Caco-2 (cell line): ENCODE data around the gene TPRG1. TPM values are rescaled to one million over a fixed set of nuclear protein-coding genes. Genes with fewer than 3 reads are reported as not detected.

Experiments
- BruUV-seq: library from RNA; stranded (reverse); fragments of 400-500 nt; replicated peaks from 2 replicates; lab custom pipeline; 2021; lab: Mats Ljungman, UMichigan
- CTCF ChIA-PET: fragments of 300-600 bp; sonication (Branson Sonifier 250); formaldehyde crosslinking; loops from one replicate; lab custom pipeline; 2022; ENCODE audit warnings: antibody characterized with exemption; lab: Charles Lee
- POLR2A ChIA-PET: fragments of 300-600 bp; sonication (Branson Sonifier 250); formaldehyde crosslinking; loops from one replicate; lab custom pipeline; 2022; ENCODE audit warnings: antibody characterized with exemption; lab: Charles Lee
- DNase-seq, 2 experiments: peaks; one replicate each; pipeline versions ENCODE4 v3.0.0 to v3.0.0-alpha.2; 2020 to 2022
- H3K27me3 ChIP-seq: replicated peaks from 2 replicates; pipeline ENCODE4 v1.6.0; 2011; ENCODE audit warnings: low read length; ENCODE audit not compliant: control insufficient read depth, insufficient read depth
- H3K36me3 ChIP-seq: 2 replicates; pipeline ENCODE4 v1.5.1; 2011; ENCODE audit warnings: low read length; ENCODE audit not compliant: control insufficient read depth, insufficient read depth
- H3K4me1 ChIP-seq: fragments of 250-450 bp; sonication (Bioruptor Pico); 2 replicates; pipeline ENCODE4 v1.5.1; 2020; ENCODE audit warnings: mild to moderate bottlenecking
- H3K4me3 ChIP-seq: 2 replicates; pipeline ENCODE4 v1.5.1; 2011; ENCODE audit warnings: low read depth, mild to moderate bottlenecking, control low read depth, low read length
- H3K9me3 ChIP-seq: fragments of 250-450 bp; sonication (Bioruptor Pico); 2 replicates; pipeline ENCODE4 v1.5.1; 2020; ENCODE audit warnings: mild to moderate bottlenecking, moderate library complexity
- H3K27ac Mint-ChIP-seq: one replicate; pipeline ENCODE4 v1.8.0; 2022; ENCODE audit warnings: mixed read lengths; ENCODE audit not compliant: unreplicated experiment
- H3K27me3 Mint-ChIP-seq: one replicate; pipeline ENCODE4 v1.8.0; 2022; ENCODE audit warnings: mixed read lengths; ENCODE audit not compliant: insufficient read depth, unreplicated experiment
- H3K36me3 Mint-ChIP-seq: one replicate; pipeline ENCODE4 v1.8.0; 2022; ENCODE audit warnings: mild to moderate bottlenecking, mixed read lengths; ENCODE audit not compliant: insufficient read depth, unreplicated experiment
- H3K4me1 Mint-ChIP-seq: one replicate; pipeline ENCODE4 v1.8.0; 2022; ENCODE audit warnings: low read depth, mixed read lengths; ENCODE audit not compliant: unreplicated experiment
- H3K4me3 Mint-ChIP-seq: one replicate; pipeline ENCODE4 v1.8.0; 2022; ENCODE audit warnings: mild to moderate bottlenecking, moderate library complexity, mixed read lengths; ENCODE audit not compliant: unreplicated experiment
- H3K9me3 Mint-ChIP-seq: one replicate; pipeline ENCODE4 v1.8.0; 2022; ENCODE audit warnings: mixed read lengths; ENCODE audit not compliant: unreplicated experiment
- intact Hi-C: fragments of 100-400 bp; cut with micrococcal nuclease; formaldehyde crosslinking; loops from one replicate; pipeline ENCODE4 v1.10.0; 2022; ENCODE audit not compliant: unreplicated experiment
- total RNA-seq: library from RNA; stranded (reverse); gene quantifications from 2 replicates; pipeline ENCODE4 v1.2.3, GENCODE V29; 2022
- TF ChIP-seq, protein P1 (sequence below), 2 experiments: fragments of 200-600 bp in 1 of 2; IDR thresholded peaks; 1 replicate in 1 of 2; 2 replicates in 1 of 2; pipeline versions ENCODE4 v1.5.1 to v1.8.0; 2011 to 2022; ENCODE audit warnings: antibody characterized with exemption in 1 of 2, control low read depth in 1 of 2, inconsistent platforms in 1 of 2, low read depth in 1 of 2, low read length in 1 of 2, mild to moderate bottlenecking in 1 of 2, moderate library complexity in 1 of 2; ENCODE audit not compliant: insufficient read depth in 1 of 2, severe bottlenecking in 1 of 2, unreplicated experiment in 1 of 2

The TPRG1 gene
- total RNA-seq, 1 experiment from 2014 or later = 1.5 TPM

DNA sequence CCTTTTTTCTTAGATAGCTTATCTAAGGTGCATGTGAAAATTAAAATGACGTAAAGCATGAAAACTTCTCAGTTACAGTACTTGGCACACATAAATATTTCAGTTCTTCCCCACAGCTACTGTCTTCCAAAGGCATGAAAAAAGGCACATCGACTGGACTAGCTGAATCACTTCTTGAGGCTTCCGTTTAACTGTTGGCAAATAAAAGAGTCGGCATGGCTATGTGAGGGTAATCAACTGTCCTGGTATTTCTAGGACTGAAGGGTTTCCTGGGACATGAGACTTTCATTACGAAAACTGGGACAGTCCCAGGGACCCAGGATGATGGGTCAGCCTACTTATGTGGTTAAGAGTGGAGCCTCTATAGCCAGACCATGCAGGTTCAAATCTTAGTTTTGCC lies 168.2 kb downstream of the TPRG1 start:
- ChIA-PET CTCF (no interaction called here), POLR2A (no interaction called here)
- no TSS peak for BruUV-seq

DNA sequence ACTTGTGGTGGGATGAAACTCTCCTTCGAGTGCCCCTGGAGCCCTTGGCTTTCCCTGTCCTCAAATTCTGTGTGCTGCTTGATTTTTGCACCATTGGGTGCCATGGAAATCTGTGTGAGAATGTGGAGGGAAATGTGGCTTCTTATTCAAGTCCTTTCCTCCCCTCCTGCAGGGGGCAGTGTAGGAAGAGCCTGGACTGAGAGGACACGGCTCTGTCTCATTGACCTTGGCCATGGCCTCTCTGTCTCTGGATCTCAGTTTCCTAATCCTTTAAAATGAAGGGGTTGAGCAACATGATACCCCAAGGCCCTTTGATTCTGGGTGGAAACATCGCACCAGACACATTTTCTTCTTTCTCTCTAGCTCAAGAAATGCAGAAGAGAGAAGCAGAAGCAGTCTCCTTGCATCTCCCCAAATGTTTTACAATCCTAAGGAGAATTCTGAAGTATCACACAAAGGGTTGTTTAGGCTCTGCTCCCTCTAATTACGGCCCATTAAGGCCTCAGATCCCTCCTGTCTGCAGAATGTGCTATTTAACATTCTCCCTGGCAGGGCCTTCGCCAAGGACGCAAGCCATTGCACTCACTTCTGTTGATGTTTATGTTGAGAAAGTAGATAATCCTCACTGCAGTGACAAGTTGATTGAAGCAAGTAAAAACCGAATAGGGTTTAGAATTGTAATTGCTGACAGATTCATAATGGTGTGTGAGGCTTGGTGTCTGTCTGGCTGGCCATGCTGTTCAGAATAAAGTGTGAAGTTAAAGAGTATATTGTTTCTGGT lies 169.1 kb downstream of the TPRG1 start:
- H3K4me1 ChIP-seq = peaks cover 34% of the 10 kb centered on the region
- Mint-ChIP-seq H3K9me3 (no peaks in the 10 kb centered on the region), H3K4me3 (no peak overlapping the region), H3K27me3 (no peaks in the 10 kb centered on the region), H3K4me1 (peaks cover 20% of the 10 kb centered on the region), H3K36me3 (peaks cover 6% of the 10 kb centered on the region), H3K27ac (no peak overlapping the region)
- TF ChIP-seq, protein P1, sequence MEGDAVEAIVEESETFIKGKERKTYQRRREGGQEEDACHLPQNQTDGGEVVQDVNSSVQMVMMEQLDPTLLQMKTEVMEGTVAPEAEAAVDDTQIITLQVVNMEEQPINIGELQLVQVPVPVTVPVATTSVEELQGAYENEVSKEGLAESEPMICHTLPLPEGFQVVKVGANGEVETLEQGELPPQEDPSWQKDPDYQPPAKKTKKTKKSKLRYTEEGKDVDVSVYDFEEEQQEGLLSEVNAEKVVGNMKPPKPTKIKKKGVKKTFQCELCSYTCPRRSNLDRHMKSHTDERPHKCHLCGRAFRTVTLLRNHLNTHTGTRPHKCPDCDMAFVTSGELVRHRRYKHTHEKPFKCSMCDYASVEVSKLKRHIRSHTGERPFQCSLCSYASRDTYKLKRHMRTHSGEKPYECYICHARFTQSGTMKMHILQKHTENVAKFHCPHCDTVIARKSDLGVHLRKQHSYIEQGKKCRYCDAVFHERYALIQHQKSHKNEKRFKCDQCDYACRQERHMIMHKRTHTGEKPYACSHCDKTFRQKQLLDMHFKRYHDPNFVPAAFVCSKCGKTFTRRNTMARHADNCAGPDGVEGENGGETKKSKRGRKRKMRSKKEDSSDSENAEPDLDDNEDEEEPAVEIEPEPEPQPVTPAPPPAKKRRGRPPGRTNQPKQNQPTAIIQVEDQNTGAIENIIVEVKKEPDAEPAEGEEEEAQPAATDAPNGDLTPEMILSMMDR (IDR thresholded peaks at IDR 0.05; ENCODE audit: insufficient read depth in 1 of 2, low read depth in 1 of 2, low read length in 1 of 2, severe bottlenecking in 1 of 2, unreplicated experiment in 1 of 2) = peak in 1 of 2 experiments; percentile 14
- no peaks in the 10 kb centered on the region for H3K36me3 ChIP-seq
- H3K9me3 ChIP-seq = no peaks in the 10 kb centered on the region
- intact Hi-C loops = no loop called here
- no peaks in the 10 kb centered on the region for H3K27me3 ChIP-seq
- POLR2A ChIA-PET = no interaction called here
- H3K4me3 ChIP-seq = no peak overlapping the region
- BruUV-seq = no TSS peak
- peak in 1 of 2 experiments; percentile 41 for DNase-seq
- CTCF ChIA-PET = no interaction called here

More for the DNA sequence above, 168.2 kb downstream of the TPRG1 start:
- H3K27me3 ChIP-seq = no peaks in the 10 kb centered on the region
- H3K4me1 ChIP-seq = peaks cover 33% of the 10 kb centered on the region
- Mint-ChIP-seq H3K9me3 (no peaks in the 10 kb centered on the region), H3K27ac (no peak overlapping the region), H3K36me3 (peaks cover 6% of the 10 kb centered on the region), H3K4me3 (no peak overlapping the region), H3K27me3 (no peaks in the 10 kb centered on the region), H3K4me1 (peaks cover 20% of the 10 kb centered on the region)
- intact Hi-C loops = no loop called here
- H3K9me3 ChIP-seq = no peaks in the 10 kb centered on the region
- H3K4me3 ChIP-seq = no peak overlapping the region
- no peaks in the 10 kb centered on the region for H3K36me3 ChIP-seq
- TF ChIP-seq, protein P1 (IDR thresholded peaks at IDR 0.05; ENCODE audit: insufficient read depth in 1 of 2, low read depth in 1 of 2, low read length in 1 of 2, severe bottlenecking in 1 of 2, unreplicated experiment in 1 of 2) = no peak
- no peak for DNase-seq

DNA sequence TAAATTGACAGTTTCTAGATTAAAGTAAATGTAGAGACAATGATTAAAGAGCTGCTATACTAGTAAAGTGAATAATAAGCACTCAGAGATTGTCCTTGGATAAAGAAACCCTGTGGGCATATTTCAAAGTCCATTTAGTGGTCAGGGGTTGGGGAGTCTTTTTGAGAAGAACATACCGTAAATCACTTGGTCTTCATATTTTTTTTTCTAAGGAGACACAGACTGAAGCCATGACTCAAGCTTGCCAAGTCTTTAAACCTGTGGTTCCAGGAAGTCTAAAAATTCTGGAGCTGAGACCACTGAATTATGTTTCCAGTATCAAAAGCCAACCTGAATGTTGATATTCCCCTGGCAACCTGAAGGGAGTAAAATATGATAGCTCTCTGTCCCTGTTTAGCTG lies 171.0 kb downstream of the TPRG1 start:
- no peaks in the 10 kb centered on the region for H3K27me3 ChIP-seq
- Mint-ChIP-seq H3K9me3 (no peaks in the 10 kb centered on the region), H3K4me3 (no peak overlapping the region), H3K27ac (no peak overlapping the region), H3K36me3 (peaks cover 1% of the 10 kb centered on the region), H3K27me3 (no peaks in the 10 kb centered on the region), H3K4me1 (peaks cover 13% of the 10 kb centered on the region)
- POLR2A ChIA-PET = no interaction called here
- intact Hi-C loops = no loop called here
- no peaks in the 10 kb centered on the region for H3K36me3 ChIP-seq
- CTCF ChIA-PET = no interaction called here
- peaks cover 24% of the 10 kb centered on the region for H3K4me1 ChIP-seq
- TF ChIP-seq, protein P1 (IDR thresholded peaks at IDR 0.05; ENCODE audit: insufficient read depth in 1 of 2, low read depth in 1 of 2, low read length in 1 of 2, severe bottlenecking in 1 of 2, unreplicated experiment in 1 of 2) = no peak
- DNase-seq = no peak
- no peaks in the 10 kb centered on the region for H3K9me3 ChIP-seq
- H3K4me3 ChIP-seq = no peak overlapping the region
- no TSS peak for BruUV-seq
